Mesenchymal stem cell (in vitro differentiated cells and primary cell): ENCODE measurements around the gene IKBKE.

ENCODE experiments used
- DNase-seq: peaks from one replicate; pipeline ENCODE4 v3.0.0-alpha.2; 2013
- H2AFZ ChIP-seq: one replicate; pipeline ENCODE4 v1.6.1; 2013; ENCODE audit warnings: low read depth, mild to moderate bottlenecking, control low read depth, inconsistent platforms, low read length, moderate library complexity
- H2AK5ac ChIP-seq: 2 replicates; pipeline ENCODE4 v1.6.1; 2013; ENCODE audit warnings: low read length, moderate library complexity, mild to moderate bottlenecking, inconsistent platforms; ENCODE audit not compliant: severe bottlenecking
- H2BK120ac ChIP-seq: one replicate; pipeline ENCODE4 v1.6.1; 2013; ENCODE audit warnings: low read depth, mild to moderate bottlenecking, inconsistent platforms, low read length, moderate library complexity
- H2BK12ac ChIP-seq, 2 experiments: one replicate each; pipeline ENCODE4 v1.6.1; 2013; ENCODE audit warnings: inconsistent platforms in 2 of 2, low read length in 2 of 2, mild to moderate bottlenecking in 2 of 2, moderate library complexity in 2 of 2, control low read depth in 1 of 2
- H2BK15ac ChIP-seq: one replicate; pipeline ENCODE4 v1.6.1; 2013; ENCODE audit warnings: mild to moderate bottlenecking, low read depth, inconsistent platforms; ENCODE audit not compliant: poor library complexity, severe bottlenecking
- H2BK5ac ChIP-seq: 2 replicates; pipeline ENCODE4 v1.6.1; 2013; ENCODE audit warnings: low read depth, mild to moderate bottlenecking, low read length, control low read depth, inconsistent platforms; ENCODE audit not compliant: poor library complexity, severe bottlenecking
- H3K14ac ChIP-seq, 2 experiments: one replicate each; pipeline ENCODE4 v1.6.1; 2013; ENCODE audit warnings: inconsistent platforms in 2 of 2, low read length in 2 of 2, control low read depth in 1 of 2, mild to moderate bottlenecking in 1 of 2, moderate library complexity in 1 of 2
- H3K18ac ChIP-seq, 2 experiments: one replicate each; pipeline ENCODE4 v1.6.1; 2013; ENCODE audit warnings: inconsistent platforms in 2 of 2, low read length in 2 of 2, control low read depth in 1 of 2, low read depth in 1 of 2, mild to moderate bottlenecking in 1 of 2
- H3K23ac ChIP-seq, 2 experiments: one replicate each; pipeline ENCODE4 v1.6.1; 2013; ENCODE audit warnings: inconsistent platforms in 2 of 2, low read length in 2 of 2, mild to moderate bottlenecking in 2 of 2, moderate library complexity in 2 of 2, control low read depth in 1 of 2
- H3K27ac ChIP-seq: 2 replicates; pipeline ENCODE4 v1.5.1; 2013; ENCODE audit warnings: mild to moderate bottlenecking, moderate library complexity, low read length, control low read depth, inconsistent platforms; ENCODE audit not compliant: poor library complexity, severe bottlenecking
- H3K27me3 ChIP-seq, 2 experiments: 2 replicates each; pipeline versions ENCODE4 v1.6.1 to v1.7.0; 2013; ENCODE audit warnings: low read length in 2 of 2, mild to moderate bottlenecking in 2 of 2, moderate library complexity in 2 of 2, control low read depth in 1 of 2, inconsistent platforms in 1 of 2; ENCODE audit not compliant: control insufficient read depth in 1 of 2, insufficient read depth in 1 of 2
- H3K36me3 ChIP-seq, 2 experiments: 2 replicates each; pipeline versions ENCODE4 v1.6.1 to v1.7.0; 2013; ENCODE audit warnings: low read length in 2 of 2, control low read depth in 1 of 2, inconsistent platforms in 1 of 2, low read depth in 1 of 2, mild to moderate bottlenecking in 1 of 2; ENCODE audit not compliant: insufficient read depth in 2 of 2, control insufficient read depth in 1 of 2
- H3K4ac ChIP-seq, 2 experiments: one replicate each; pipeline ENCODE4 v1.6.1; 2013; ENCODE audit warnings: inconsistent platforms in 2 of 2, low read length in 2 of 2, mild to moderate bottlenecking in 2 of 2, moderate library complexity in 2 of 2, control low read depth in 1 of 2, low read depth in 1 of 2
- H3K4me1 ChIP-seq: 2 replicates; pipeline ENCODE4 v1.6.1; 2013; ENCODE audit warnings: low read depth, low read length, control low read depth; ENCODE audit not compliant: control insufficient read depth, insufficient read depth
- H3K4me2 ChIP-seq: 2 replicates; pipeline ENCODE4 v1.6.1; 2013; ENCODE audit warnings: low read length, mild to moderate bottlenecking, inconsistent platforms; ENCODE audit not compliant: poor library complexity, severe bottlenecking
- H3K4me3 ChIP-seq, 2 experiments: 2 replicates each; pipeline versions ENCODE4 v1.5.1 to v1.7.0; 2013; ENCODE audit warnings: low read length in 2 of 2, mild to moderate bottlenecking in 2 of 2, control low read depth in 1 of 2, low read depth in 1 of 2; ENCODE audit not compliant: insufficient read depth in 1 of 2
- H3K79me1 ChIP-seq: replicated peaks from 2 replicates; pipeline ENCODE4 v1.6.1; 2013; ENCODE audit warnings: mild to moderate bottlenecking, control low read depth, low read length, inconsistent platforms; ENCODE audit not compliant: poor library complexity, severe bottlenecking
- H3K9ac ChIP-seq: 2 replicates; pipeline ENCODE4 v1.7.0; 2013; ENCODE audit warnings: mild to moderate bottlenecking, low read length, moderate library complexity
- H3K9me3 ChIP-seq: 2 replicates; pipeline ENCODE4 v1.7.0; 2013; ENCODE audit warnings: mild to moderate bottlenecking, low read length; ENCODE audit not compliant: control insufficient read depth
- H4K8ac ChIP-seq: one replicate; pipeline ENCODE4 v1.6.1; 2013; ENCODE audit warnings: inconsistent platforms, mild to moderate bottlenecking, low read length, moderate library complexity
- H4K91ac ChIP-seq: one replicate; pipeline ENCODE4 v1.6.1; 2013; ENCODE audit warnings: mild to moderate bottlenecking, low read length, inconsistent platforms
- WGBS: methylation state at CpG from one replicate; pipeline ENCODE4 v1.1.7; 2013; ENCODE audit warnings: mixed read lengths; 5-methylcytosine and 5-hydroxymethylcytosine counted together

Gene IKBKE

GRCh38 chr1:206491616-206492015 lies 21.3 kb downstream of the IKBKE start:
- Histone ChIP-seq H3K4ac (no peak overlapping the region), H3K4me2 (no peak overlapping the region), H3K4me3 (no peak overlapping the region), H3K4me1 (peaks cover 11% of the 10 kb centered on the region), H3K18ac (no peak overlapping the region), H4K8ac (no peak overlapping the region), H3K27ac (no peak overlapping the region), H3K9me3 (no peaks in the 10 kb centered on the region), H2BK120ac (no peak overlapping the region), H4K91ac (no peak overlapping the region), H2BK5ac (no peak overlapping the region), H2BK15ac (no peak overlapping the region), H2AK5ac (no peak overlapping the region), H3K9ac (no peak overlapping the region), H2BK12ac (no peak overlapping the region), H3K79me1 (peaks cover 2% of the 10 kb centered on the region), H2AFZ (no peak overlapping the region), H3K23ac (no peak overlapping the region), H3K36me3 (peaks cover 66 to 73% of the 10 kb centered on the region in 2 experiments), H3K27me3 (no peaks in the 10 kb centered on the region), H3K14ac (no peak overlapping the region)
- WGBS: 94% methylated on average over 4 of the region's 4 CpGs
- DNase-seq: no peak

GRCh38 chr1:206492589-206492988 lies 22.3 kb downstream of the IKBKE start:
- no peak overlapping the region for H4K91ac ChIP-seq
- H3K9ac ChIP-seq: no peak overlapping the region
- H3K4me2 ChIP-seq: no peak overlapping the region
- H4K8ac ChIP-seq: no peak overlapping the region
- H3K4me1 ChIP-seq: peaks cover 13% of the 10 kb centered on the region
- no peak overlapping the region for H3K23ac ChIP-seq
- no peak overlapping the region for H2BK15ac ChIP-seq
- peaks cover 62 to 69% of the 10 kb centered on the region in 2 experiments for H3K36me3 ChIP-seq
- no peak overlapping the region for H3K4me3 ChIP-seq
- H2AK5ac ChIP-seq: no peak overlapping the region
- no peak overlapping the region for H2BK12ac ChIP-seq
- no peaks in the 10 kb centered on the region for H3K9me3 ChIP-seq
- H3K27me3 ChIP-seq: no peaks in the 10 kb centered on the region
- H2BK120ac ChIP-seq: no peak overlapping the region
- H3K14ac ChIP-seq: no peak overlapping the region
- H3K79me1 ChIP-seq: peaks cover 2% of the 10 kb centered on the region
- no peak overlapping the region for H2BK5ac ChIP-seq
- DNase-seq: no peak
- WGBS: 96% methylated on average over 10 of the region's 10 CpGs
- H3K27ac ChIP-seq: no peak overlapping the region
- no peak overlapping the region for H3K4ac ChIP-seq
- no peak overlapping the region for H2AFZ ChIP-seq
- H3K18ac ChIP-seq: no peak overlapping the region

GRCh38 chr1:206493279-206493678 lies 23.0 kb downstream of the IKBKE start:
- no peak overlapping the region for H2AFZ ChIP-seq
- DNase-seq: no peak
- H2BK15ac ChIP-seq: no peak overlapping the region
- H3K4me2 ChIP-seq: no peak overlapping the region
- no peak overlapping the region for H2BK120ac ChIP-seq
- no peak overlapping the region for H3K23ac ChIP-seq
- H3K36me3 ChIP-seq: peaks cover 56 to 65% of the 10 kb centered on the region in 2 experiments
- no peak overlapping the region for H2BK5ac ChIP-seq
- no peak overlapping the region for H3K4me3 ChIP-seq
- H3K9me3 ChIP-seq: no peaks in the 10 kb centered on the region
- H4K91ac ChIP-seq: no peak overlapping the region
- peaks cover 13% of the 10 kb centered on the region for H3K4me1 ChIP-seq
- no peak overlapping the region for H3K27ac ChIP-seq
- no peak overlapping the region for H2AK5ac ChIP-seq
- no peaks in the 10 kb centered on the region for H3K27me3 ChIP-seq
- no peak overlapping the region for H3K14ac ChIP-seq
- H3K4ac ChIP-seq: no peak overlapping the region
- H3K18ac ChIP-seq: no peak overlapping the region
- H3K79me1 ChIP-seq: peaks cover 2% of the 10 kb centered on the region
- no peak overlapping the region for H3K9ac ChIP-seq
- no peak overlapping the region for H4K8ac ChIP-seq
- no peak overlapping the region for H2BK12ac ChIP-seq
- 97% methylated on average over 6 of the region's 9 CpGs for WGBS

- H4K8ac ChIP-seq: no peak overlapping the region
- no peak overlapping the region for H2BK120ac ChIP-seq
- H3K4me3 ChIP-seq: no peak overlapping the region
- no peaks in the 10 kb centered on the region for H3K9me3 ChIP-seq
- no peak overlapping the region for H3K14ac ChIP-seq
- H3K4ac ChIP-seq: no peak overlapping the region
- H3K23ac ChIP-seq: no peak overlapping the region
- H2BK15ac ChIP-seq: no peak overlapping the region
- DNase-seq: no peak
- no peak overlapping the region for H2BK5ac ChIP-seq
- H3K27ac ChIP-seq: no peak overlapping the region
- peaks cover 18% of the 10 kb centered on the region for H3K4me1 ChIP-seq
- 98% methylated on average over 5 of the region's 6 CpGs for WGBS
- H3K9ac ChIP-seq: no peak overlapping the region
- H2BK12ac ChIP-seq: no peak overlapping the region
- no peaks in the 10 kb centered on the region for H3K27me3 ChIP-seq
- no peak overlapping the region for H3K4me2 ChIP-seq
- H3K36me3 ChIP-seq: peaks cover 56 to 64% of the 10 kb centered on the region in 2 experiments
- peaks cover 2% of the 10 kb centered on the region for H3K79me1 ChIP-seq
- no peak overlapping the region for H2AK5ac ChIP-seq
- no peak overlapping the region for H2AFZ ChIP-seq
- no peak overlapping the region for H4K91ac ChIP-seq
- H3K18ac ChIP-seq: no peak overlapping the region
Measured at GRCh38 chr1:206495011-206495461, 24.8 kb downstream of the IKBKE start.
